Smooth muscle cell (in vitro differentiated cells): ENCODE results near the gene OLIG1. TPM values are rescaled to one million over a fixed set of nuclear protein-coding genes. Genes with fewer than 3 reads are reported as not detected.

Source experiments
- DNase-seq: peaks from one replicate; lab custom pipeline; 2025; ENCODE audit not compliant: unreplicated experiment; lab: John Stamatoyannopoulos, UW
- H2AFZ ChIP-seq: fragments of 200-600 bp; sonication (generic); 2 replicates; pipeline ENCODE4 v1.6.0; 2016; ENCODE audit warnings: antibody characterized with exemption, low read depth, mild to moderate bottlenecking
- H3F3A ChIP-seq: fragments of 200-600 bp; sonication (generic); 2 replicates; pipeline ENCODE4 v1.6.0; 2017; ENCODE audit warnings: antibody characterized with exemption, low read depth
- H3K27ac ChIP-seq: fragments of 200-600 bp; sonication (generic); 2 replicates; pipeline ENCODE4 v1.5.1; 2016; ENCODE audit warnings: low read depth, mild to moderate bottlenecking
- H3K27me3 ChIP-seq: fragments of 200-600 bp; sonication (generic); 2 replicates; pipeline ENCODE4 v1.6.1; 2016; ENCODE audit warnings: low read depth, mild to moderate bottlenecking
- H3K36me3 ChIP-seq: fragments of 200-600 bp; sonication (generic); 2 replicates; pipeline ENCODE4 v1.5.1; 2016; ENCODE audit warnings: low read depth
- H3K4me1 ChIP-seq: fragments of 200-600 bp; sonication (generic); 2 replicates; pipeline ENCODE4 v1.5.1; 2016; ENCODE audit warnings: low read depth
- H3K4me2 ChIP-seq: fragments of 200-600 bp; sonication (generic); 2 replicates; pipeline ENCODE4 v1.6.0; 2016; ENCODE audit warnings: mild to moderate bottlenecking
- H3K4me3 ChIP-seq: fragments of 200-600 bp; sonication (generic); 2 replicates; pipeline ENCODE4 v1.5.1; 2016; ENCODE audit warnings: mild to moderate bottlenecking
- H3K79me2 ChIP-seq: fragments of 200-600 bp; sonication (generic); 2 replicates; pipeline ENCODE4 v1.6.0; 2016; ENCODE audit warnings: low read depth, mild to moderate bottlenecking
- H3K9ac ChIP-seq: fragments of 200-600 bp; sonication (generic); 2 replicates; pipeline ENCODE4 v1.6.0; 2016; ENCODE audit warnings: low read depth
- H3K9me3 ChIP-seq: fragments of 200-600 bp; sonication (generic); replicated peaks from 2 replicates; pipeline ENCODE4 v1.5.1; 2016; ENCODE audit warnings: low read depth
- H4K20me1 ChIP-seq: fragments of 200-600 bp; sonication (generic); 2 replicates; pipeline ENCODE4 v1.6.0; 2016; ENCODE audit warnings: low read depth
- CTCF ChIP-seq: fragments of 200-600 bp; sonication (generic); IDR thresholded peaks from 2 replicates; pipeline ENCODE4 v1.5.1; 2017; ENCODE audit warnings: borderline replicate concordance, mild to moderate bottlenecking, antibody characterized with exemption; ENCODE audit not compliant: insufficient read depth, poor library complexity, severe bottlenecking
- WGBS: methylation state at CpG from one replicate; pipeline ENCODE4 v1.1.7; 2016; ENCODE audit warnings: low lambda C conversion rate; 5-methylcytosine and 5-hydroxymethylcytosine counted together
- polyA plus RNA-seq: library from polyadenylated mRNA; unstranded; fragments of >200 nt; fragmentation: Nextera tagmentation; extraction: Ambion mirVana; gene quantifications from 2 replicates; pipeline ENCODE4 v1.2.1, GENCODE V29; 2016
- total RNA-seq: library from RNA; depleted of rRNA; stranded (reverse); fragments of >200 nt; gene quantifications from 2 replicates; pipeline ENCODE4 v1.2.3, GENCODE V29; 2014

Gene OLIG1
- total and polyA plus RNA-seq, 2 experiments from 2014 or later = not detected

DNA sequence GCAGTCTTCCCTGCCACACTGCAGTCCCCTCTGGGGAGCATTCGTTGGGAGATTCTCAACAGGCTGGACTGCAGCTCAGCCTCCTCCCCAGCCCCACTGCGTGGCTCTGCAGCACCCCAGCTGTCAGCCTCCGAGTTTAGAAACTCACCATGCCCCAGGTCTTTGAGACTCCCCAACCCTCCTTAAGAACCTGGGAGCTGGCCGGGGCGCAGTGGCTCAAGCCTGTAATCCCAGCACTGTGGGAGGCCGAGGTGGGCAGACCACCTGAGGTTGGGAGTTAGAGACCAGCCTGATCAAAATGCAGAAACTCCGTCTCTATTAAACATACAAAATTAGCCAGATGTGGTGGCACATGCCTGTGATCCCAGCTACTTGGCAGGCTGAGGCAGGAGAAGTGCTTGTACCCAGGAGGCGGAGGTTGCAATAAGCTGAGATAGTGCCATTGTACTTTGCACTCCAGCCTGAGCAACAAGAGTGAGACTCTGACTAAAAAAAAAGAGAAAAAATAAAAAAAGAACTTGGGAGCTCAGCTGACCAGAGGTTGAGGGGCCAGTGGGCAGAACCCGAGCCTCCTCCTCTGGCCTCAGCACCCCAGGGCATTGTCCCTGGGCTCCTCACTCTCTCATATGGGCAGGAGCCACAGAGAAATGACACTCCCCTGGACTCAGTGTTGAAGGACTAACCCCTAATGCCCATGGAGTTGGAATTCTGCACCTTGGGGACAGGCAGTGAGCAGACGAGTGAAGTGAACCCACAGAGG is 38.6 kb upstream of the OLIG1 start:
- Histone ChIP-seq H3K4me2 (no peak overlapping the region), H3K9me3 (no peaks in the 10 kb centered on the region), H3K36me3 (no peaks in the 10 kb centered on the region), H3K79me2 (no peaks in the 10 kb centered on the region), H3K27ac (no peak overlapping the region), H4K20me1 (no peaks in the 10 kb centered on the region), H3K4me3 (no peak overlapping the region), H3K9ac (no peak overlapping the region), H3F3A (no peaks in the 10 kb centered on the region), H3K27me3 (peaks cover 94% of the 10 kb centered on the region), H3K4me1 (no peaks in the 10 kb centered on the region), H2AFZ (no peak overlapping the region)
- WGBS = 50% methylated on average over 10 of the region's 10 CpGs
- no peak for DNase-seq
- TF ChIP-seq CTCF = no peak

- Histone ChIP-seq H3K4me3 (no peak overlapping the region), H3F3A (no peaks in the 10 kb centered on the region), H3K9me3 (no peaks in the 10 kb centered on the region), H3K4me1 (no peaks in the 10 kb centered on the region), H3K4me2 (no peak overlapping the region), H3K9ac (no peak overlapping the region), H3K27me3 (peaks cover 81% of the 10 kb centered on the region), H2AFZ (no peak overlapping the region), H4K20me1 (no peaks in the 10 kb centered on the region), H3K27ac (no peak overlapping the region), H3K79me2 (no peaks in the 10 kb centered on the region), H3K36me3 (no peaks in the 10 kb centered on the region)
- no peak for TF ChIP-seq CTCF
- no peak for DNase-seq
- WGBS = 41% methylated on average over 10 of the region's 10 CpGs
Measured at GRCh38 chr21:33032434-33033047, 37.4 kb upstream of the OLIG1 start.

- no peak overlapping the region for H2AFZ ChIP-seq
- no peaks in the 10 kb centered on the region for H4K20me1 ChIP-seq
- DNase-seq = no peak
- no peak overlapping the region for H3K27ac ChIP-seq
- H3K27me3 ChIP-seq = peaks cover 74% of the 10 kb centered on the region
- H3K4me3 ChIP-seq = no peak overlapping the region
- no peaks in the 10 kb centered on the region for H3K36me3 ChIP-seq
- H3K9ac ChIP-seq = no peak overlapping the region
- H3K4me2 ChIP-seq = no peak overlapping the region
- no peak for TF ChIP-seq CTCF
- no peaks in the 10 kb centered on the region for H3K4me1 ChIP-seq
- no peaks in the 10 kb centered on the region for H3K79me2 ChIP-seq
- H3F3A ChIP-seq = no peaks in the 10 kb centered on the region
- 14% methylated on average over 50 of the region's 76 CpGs for WGBS
- no peaks in the 10 kb centered on the region for H3K9me3 ChIP-seq
Measured at GRCh38 chr21:33033094-33033951, 36.6 kb upstream of the OLIG1 start.
